Uterus (tissue), 2 donors: Measurements from ENCODE around the gene TTLL6.

Experiments
- CTCF ChIP-seq, 4 experiments: fragments of 200-600 bp in 2 of 4; fragments of 450-650 bp in 2 of 4; sonication (generic) in 2 of 4; IDR thresholded peaks; one replicate each; pipeline ENCODE4 v1.5.1; 2016 to 2019; ENCODE audit warnings: antibody characterized with exemption in 4 of 4, mild to moderate bottlenecking in 2 of 4, moderate library complexity in 1 of 4
- POLR2A ChIP-seq, 2 donors: fragments of 450-650 bp; IDR thresholded peaks; one replicate each; pipeline ENCODE4 v1.6.1; 2016; ENCODE audit warnings: antibody characterized with exemption in 2 of 2, mild to moderate bottlenecking in 1 of 2, moderate library complexity in 1 of 2

GRCh38 chr17:48759288-48759687 is 57.7 kb downstream of the TTLL6 start:
- TF ChIP-seq CTCF (IDR thresholded peaks at IDR 0.05) (no peak), POLR2A (IDR thresholded peaks at IDR 0.05) (no peak)
